Cortex of kidney (tissue), 1 donor: ENCODE data around the gene INPP5F.
"Not testable (repeated sequence)": the region's sequence is repeated elsewhere in the genome, so short reads cannot be mapped to it uniquely, and the experiment has no call there.

Experiments used
- DNase-seq: peaks from one replicate; lab custom pipeline; 2025; lab: John Stamatoyannopoulos, UW

Gene INPP5F

GRCh38 chr10:119863951-119864565, 138.2 kb downstream of the INPP5F start:
- DNase-seq = no peak

GRCh38 chr10:119865699-119866240, 139.9 kb downstream of the INPP5F start:
- no peak for DNase-seq

- no peak for DNase-seq
Measured at GRCh38 chr10:119867317-119867716, 141.5 kb downstream of the INPP5F start.

GRCh38 chr10:119869398-119869797, 143.5 kb downstream of the INPP5F start:
- not testable (repeated sequence) for DNase-seq

- no peak for DNase-seq
Measured at GRCh38 chr10:119871881-119872609, 146.2 kb downstream of the INPP5F start.

GRCh38 chr10:119872610-119872859, 146.7 kb downstream of the INPP5F start, which contains the start of gene MCMBP:
Gene MCMBP, minus strand, starts transcription at chr10:119872843. Its CDS starts 259 bp downstream, at chr10:119872584.
- no peak for DNase-seq

GRCh38 chr10:119872860-119873681, 147.2 kb downstream of the INPP5F start:
- DNase-seq = no peak

- DNase-seq = no peak
Measured at GRCh38 chr10:119878524-119878923, 152.7 kb downstream of the INPP5F start.
